Activated CD4-positive, alpha-beta T cell treated with anti-CD3 and anti-CD28 coated beads for 48 hours (primary cell): ENCODE measurements around the gene PRAME.
"Not testable (repeated sequence)": the region's sequence is repeated elsewhere in the genome, so short reads cannot be mapped to it uniquely, and the experiment has no call there.

Experiments
- DNase-seq: peaks from one replicate; pipeline ENCODE4 v3.0.0-alpha.2; 2020

PRAME gene

GRCh38 chr22:22548317-22548716 is 10.7 kb downstream of the PRAME start:
- no peak for DNase-seq

- no peak for DNase-seq
Measured at GRCh38 chr22:22547692-22548300, 11.3 kb downstream of the PRAME start.

- DNase-seq = no peak
Measured at GRCh38 chr22:22547226-22547625, 11.8 kb downstream of the PRAME start.

GRCh38 chr22:22546490-22546889 is 12.6 kb downstream of the PRAME start:
- DNase-seq = no peak

- no peak for DNase-seq
Measured at GRCh38 chr22:22545084-22545483, 14.0 kb downstream of the PRAME start.

- no peak for DNase-seq
Measured at GRCh38 chr22:22538226-22538989, 20.7 kb downstream of the PRAME start.

GRCh38 chr22:22536916-22537315 is 22.1 kb downstream of the PRAME start:
- no peak for DNase-seq

GRCh38 chr22:22536515-22536914 is 22.6 kb downstream of the PRAME start:
- no peak for DNase-seq

GRCh38 chr22:22535662-22536061 is 23.4 kb downstream of the PRAME start:
- DNase-seq = no peak

- no peak for DNase-seq
Measured at GRCh38 chr22:22534604-22535415, 24.3 kb downstream of the PRAME start.

- DNase-seq = no peak
Measured at GRCh38 chr22:22533863-22534262, 25.2 kb downstream of the PRAME start.

GRCh38 chr22:22533417-22533816 is 25.6 kb downstream of the PRAME start:
- DNase-seq = no peak

GRCh38 chr22:22532547-22533071 is 26.5 kb downstream of the PRAME start:
- not testable (repeated sequence) for DNase-seq

GRCh38 chr22:22531770-22532546 is 27.1 kb downstream of the PRAME start:
- DNase-seq = no peak

- no peak for DNase-seq
Measured at GRCh38 chr22:22528780-22529179, 30.3 kb downstream of the PRAME start.

- DNase-seq = no peak
Measured at GRCh38 chr22:22527312-22527711, 31.8 kb downstream of the PRAME start.

- DNase-seq = no peak
Measured at GRCh38 chr22:22526125-22526912, 32.7 kb downstream of the PRAME start.

- DNase-seq = no peak
Measured at GRCh38 chr22:22523494-22523893, 35.6 kb downstream of the PRAME start.

- DNase-seq = no peak
Measured at GRCh38 chr22:22521631-22522030, 37.4 kb downstream of the PRAME start.

GRCh38 chr22:22520667-22521602 is 38.1 kb downstream of the PRAME start:
- DNase-seq = no peak
